ENCODE results near the gene PTPRM.
A peak's percentile ranks its signal among the peaks of the same experiment; 100 is the strongest.
"Not testable (repeated sequence)": the region's sequence is repeated elsewhere in the genome, so short reads cannot be mapped to it uniquely, and the experiment has no call there.

PTPRM gene

GRCh38 chr18:8018701-8019331, 451.7 kb downstream of the PTPRM start:
- no peak for DNase-seq

GRCh38 chr18:8019600-8019999, 452.5 kb downstream of the PTPRM start:
- no peak for DNase-seq

GRCh38 chr18:8020132-8020846, 453.2 kb downstream of the PTPRM start:
- no peak for DNase-seq

DNA sequence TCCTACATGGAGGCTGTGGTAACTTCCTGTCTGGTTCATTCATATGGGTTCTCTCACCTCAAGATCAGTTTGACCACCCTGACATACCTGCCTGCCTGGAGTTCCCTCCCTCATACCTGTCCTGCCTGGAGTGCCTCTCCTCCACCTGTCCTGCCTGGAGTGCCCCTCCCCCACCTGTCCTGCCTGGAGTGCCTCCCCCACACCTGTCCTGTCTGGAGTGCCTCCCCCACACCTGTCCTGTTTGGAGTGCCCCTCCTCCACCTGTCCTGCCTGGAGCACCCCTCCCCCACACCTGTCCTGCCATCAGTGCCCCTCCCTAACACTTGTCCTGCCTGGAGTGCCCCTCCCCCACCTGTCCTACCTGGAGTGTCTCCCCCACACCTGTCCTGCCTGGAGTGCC, 461.9 kb downstream of the PTPRM start:
- DNase-seq, result no peak

DNA sequence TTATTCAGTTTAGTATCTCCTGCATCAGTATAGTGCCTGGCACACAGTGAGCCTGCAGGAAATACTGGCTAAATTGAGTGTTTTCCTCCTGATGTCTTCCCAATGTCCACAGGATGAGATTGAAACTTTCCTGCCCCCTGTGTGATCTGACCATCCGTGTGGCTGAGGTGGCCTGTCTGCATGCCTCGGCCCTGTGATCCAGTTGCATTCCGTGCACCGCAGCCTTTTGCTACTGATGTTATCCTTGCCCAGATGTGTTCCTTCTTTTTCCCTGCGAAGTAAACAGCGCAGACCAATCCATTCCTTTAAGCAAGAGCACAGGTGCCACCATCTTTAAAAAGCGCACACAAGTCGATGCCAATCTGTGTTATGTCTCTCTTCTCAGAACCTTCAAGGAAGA, 462.6 kb downstream of the PTPRM start:
- DNase-seq, result no peak

DNA sequence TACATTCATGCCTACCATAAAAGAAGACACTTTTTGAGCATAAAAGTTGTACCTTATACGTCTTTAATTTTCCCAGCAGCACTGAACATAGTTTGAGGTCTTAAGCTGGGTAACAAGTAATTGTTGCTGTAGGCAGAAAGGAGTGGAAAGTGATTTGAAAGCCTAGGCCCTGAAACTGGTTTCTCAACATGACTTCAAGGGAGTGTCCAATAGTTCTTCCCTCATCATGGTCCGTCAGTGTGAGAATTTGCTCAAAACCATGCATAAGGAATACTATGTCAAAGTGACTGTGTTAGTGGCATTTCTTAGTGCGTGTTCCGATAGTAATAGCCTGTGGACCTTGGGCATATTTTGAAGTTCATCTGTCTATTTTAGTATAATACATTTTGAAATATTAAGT, 463.1 kb downstream of the PTPRM start:
- no peak for DNase-seq

GRCh38 chr18:8031496-8031895, 464.4 kb downstream of the PTPRM start:
- no peak for DNase-seq

DNA sequence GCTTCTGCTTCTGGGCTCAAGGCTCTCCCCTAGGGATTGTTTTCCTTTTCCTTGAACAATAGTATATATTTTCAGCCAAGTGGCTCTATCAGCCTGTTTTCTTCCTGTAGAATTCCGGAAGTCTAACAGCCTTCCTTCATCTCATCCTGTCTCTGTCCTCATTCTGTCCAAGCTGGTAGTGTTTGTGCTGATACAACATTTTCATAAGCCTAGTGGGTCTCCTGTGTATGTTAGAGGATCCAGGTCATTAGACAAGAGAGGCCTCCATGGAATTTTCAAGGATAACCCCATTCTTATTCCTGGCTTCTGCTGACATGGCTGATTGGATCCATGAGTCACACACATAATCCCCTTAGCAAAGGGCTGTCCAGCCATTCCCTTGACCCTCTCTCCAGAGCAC, 467.6 kb downstream of the PTPRM start:
- no peak for DNase-seq

DNA sequence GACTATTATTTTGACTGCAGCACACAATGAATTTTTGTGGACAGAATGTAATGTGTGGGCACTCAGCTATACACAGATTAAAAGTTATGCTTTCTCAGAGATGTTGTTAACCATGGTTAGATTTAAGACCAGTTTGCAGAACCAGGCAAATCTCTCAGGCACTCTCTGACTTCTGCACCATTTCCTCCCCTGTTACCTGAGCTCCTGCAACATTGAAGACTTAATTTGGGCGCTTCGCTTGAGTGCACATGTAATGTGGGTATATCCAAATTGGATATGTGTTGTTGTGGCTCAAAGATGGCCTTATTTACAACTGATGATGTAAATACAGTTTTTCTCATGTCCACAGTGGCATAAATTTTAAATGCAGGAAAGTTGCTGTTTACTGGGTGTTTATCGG, 469.4 kb downstream of the PTPRM start:
- DNase-seq, result no peak

GRCh38 chr18:8037296-8037695, 470.2 kb downstream of the PTPRM start:
- peak; percentile 6 for DNase-seq

DNA sequence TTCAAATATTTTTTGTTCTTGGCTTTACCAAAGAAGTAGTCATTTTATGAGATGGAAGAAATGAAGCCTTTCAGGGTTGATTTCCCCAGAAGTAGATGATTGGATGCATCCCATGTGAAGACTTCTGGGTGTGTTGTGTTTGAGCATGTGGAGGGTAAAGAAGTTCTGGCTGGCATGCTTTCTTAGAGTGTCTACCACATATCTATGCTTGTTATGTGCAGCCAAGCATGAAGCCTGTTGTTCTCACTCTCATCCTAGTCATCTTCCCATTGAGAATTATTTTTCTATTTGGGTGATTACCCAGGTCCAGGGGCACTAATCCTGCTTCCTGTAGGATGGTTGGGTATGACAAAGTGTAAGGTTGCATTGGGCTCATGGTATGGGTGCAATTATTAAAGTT, 472.9 kb downstream of the PTPRM start:
- no peak for DNase-seq

DNA sequence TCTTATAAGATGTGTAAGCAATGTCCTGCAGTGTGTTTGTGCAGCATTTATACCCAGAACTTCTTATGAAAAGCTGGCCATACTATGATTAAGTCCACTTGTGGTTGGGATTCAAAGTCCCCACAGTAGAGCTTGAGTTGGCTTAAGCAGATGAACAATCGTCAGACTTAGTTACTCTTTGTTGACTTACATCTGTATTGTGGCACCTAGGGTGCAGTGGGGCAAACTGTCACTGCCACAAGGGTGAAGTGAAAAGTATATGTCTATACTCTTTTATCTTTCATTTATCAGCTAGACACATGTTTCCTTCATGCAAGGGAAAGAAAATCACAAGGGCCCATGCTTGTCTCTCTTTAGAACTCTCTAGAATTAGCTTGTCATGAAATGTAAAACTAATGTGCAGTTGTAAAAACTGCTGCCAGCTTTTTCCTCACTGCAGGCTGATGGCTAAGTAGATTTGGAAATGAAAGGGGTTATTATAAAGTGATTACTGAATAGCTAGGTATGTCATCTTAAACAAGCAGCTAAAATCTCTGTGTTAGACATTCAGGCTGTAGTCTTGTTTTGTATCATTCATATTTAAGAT, 474.5 kb downstream of the PTPRM start:
- no peak for DNase-seq

GRCh38 chr18:8044004-8044403, 476.9 kb downstream of the PTPRM start:
- no peak for DNase-seq

GRCh38 chr18:8045160-8045883, 478.2 kb downstream of the PTPRM start:
- DNase-seq, result peak; percentile 13

- peak; percentile 23 for DNase-seq
Observed at GRCh38 chr18:8045884-8046281, 478.8 kb downstream of the PTPRM start.

GRCh38 chr18:8046441-8046840, 479.3 kb downstream of the PTPRM start:
- DNase-seq, result no peak

DNA sequence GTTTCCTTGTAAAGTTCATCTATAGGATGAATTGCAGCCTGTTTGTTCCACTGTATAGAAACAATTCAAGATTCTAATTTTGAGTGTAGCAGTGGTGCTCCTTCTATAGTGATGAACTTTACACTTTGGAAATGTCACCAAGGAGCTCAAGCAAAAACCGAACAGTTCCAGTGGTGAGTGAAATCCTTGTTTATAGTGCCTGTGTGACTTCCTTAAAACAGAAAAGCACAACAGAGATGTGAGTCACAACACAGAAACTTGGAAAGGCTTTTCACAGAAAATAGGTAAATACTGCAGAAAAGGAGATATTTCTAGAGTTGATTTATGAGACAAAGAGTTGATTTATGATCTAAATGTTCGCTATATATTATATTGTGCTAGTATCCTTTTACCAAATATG, 482.0 kb downstream of the PTPRM start:
- no peak for DNase-seq

DNA sequence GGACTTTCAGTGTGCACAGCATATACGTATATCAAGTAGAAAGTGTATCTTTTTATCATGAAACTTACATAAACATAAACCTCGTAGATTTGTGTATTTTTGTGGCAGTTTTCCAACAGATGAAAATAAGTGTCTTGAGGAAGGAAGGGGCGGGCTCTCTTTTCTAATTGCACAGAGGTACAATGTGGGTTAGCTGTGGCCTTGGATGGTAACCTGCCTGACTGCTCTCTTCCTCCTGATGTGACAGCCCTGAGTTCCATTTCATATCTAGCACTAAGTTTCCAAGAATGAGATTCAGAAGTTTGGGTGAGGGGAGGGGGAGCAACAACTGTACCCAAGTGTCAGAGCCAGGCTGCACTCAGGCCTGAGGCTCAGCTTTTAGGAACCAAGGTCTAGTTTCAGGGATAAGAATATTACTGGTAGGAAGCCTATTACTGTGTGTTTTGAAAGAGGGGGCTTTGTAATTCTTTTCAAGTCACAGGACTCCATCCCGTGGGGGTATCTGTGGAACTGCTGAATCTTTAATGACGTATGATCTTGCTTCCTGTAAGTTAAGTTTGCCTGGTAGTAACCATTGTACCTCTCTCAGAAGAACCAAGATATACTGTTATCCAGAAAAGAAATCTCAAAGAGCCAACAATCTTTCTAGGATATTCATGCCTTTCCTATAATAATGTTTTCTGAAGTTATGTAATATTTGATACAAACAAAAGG, 483.7 kb downstream of the PTPRM start:
- DNase-seq, result no peak

DNA sequence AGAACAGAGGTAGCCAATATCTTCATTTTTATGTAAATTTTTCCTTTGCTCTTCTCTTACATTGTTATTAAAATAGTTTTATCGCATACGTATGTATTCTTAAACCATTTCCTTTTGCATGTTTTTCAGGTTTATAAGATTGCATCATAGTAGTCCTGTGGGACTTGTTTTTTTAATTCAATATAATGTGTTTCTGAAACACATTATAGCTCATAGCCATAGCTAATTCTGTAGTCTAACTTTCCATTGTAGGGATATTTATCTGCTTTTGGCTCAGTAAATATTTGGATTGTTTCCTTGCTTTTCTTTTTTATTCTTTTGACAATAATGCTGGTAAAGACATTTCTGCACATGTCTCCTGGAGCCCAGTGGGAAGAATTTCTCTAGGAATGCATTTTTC, 484.3 kb downstream of the PTPRM start:
- DNase-seq, result no peak

DNA sequence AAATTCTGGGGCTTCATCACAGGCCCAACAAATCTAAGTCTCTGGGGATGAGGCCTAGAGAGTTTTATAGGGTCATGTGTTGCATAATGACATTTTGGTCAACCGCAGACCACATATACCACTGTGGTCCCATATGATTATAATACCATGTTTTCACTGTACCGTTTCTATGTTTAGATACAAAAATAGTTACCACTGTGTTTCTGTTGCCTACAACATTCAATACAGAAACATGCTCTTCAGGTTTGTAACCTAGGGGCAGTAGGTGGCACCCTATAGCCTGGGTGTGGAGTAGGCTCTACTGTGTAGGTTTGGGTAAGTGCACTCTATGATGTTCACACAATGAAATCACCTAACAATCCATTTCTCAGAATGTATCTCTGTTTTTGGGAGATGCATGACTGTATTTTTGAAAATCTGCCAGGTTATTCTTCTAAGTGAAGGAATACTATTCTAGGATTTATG, 485.2 kb downstream of the PTPRM start:
- peak; percentile 15 for DNase-seq

DNA sequence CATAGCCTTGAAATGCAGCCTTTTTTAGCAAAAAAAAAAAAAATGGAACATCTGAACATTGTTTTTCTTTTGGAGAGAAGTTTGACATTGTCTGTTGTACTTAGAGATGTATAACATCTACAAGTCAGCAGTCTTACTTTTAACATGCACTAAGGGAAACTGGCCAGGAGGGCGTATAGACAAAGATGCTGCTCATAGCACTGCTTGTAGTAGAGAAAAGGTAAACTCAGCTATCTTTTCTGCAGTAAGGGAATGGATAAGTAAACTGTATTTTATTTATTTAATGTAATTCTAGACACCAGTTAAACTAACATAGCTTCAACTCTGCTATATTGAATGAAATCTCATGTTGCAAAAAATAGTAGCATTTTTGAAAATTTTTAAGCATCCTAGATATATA, 489.6 kb downstream of the PTPRM start:
- DNase-seq, result no peak

DNA sequence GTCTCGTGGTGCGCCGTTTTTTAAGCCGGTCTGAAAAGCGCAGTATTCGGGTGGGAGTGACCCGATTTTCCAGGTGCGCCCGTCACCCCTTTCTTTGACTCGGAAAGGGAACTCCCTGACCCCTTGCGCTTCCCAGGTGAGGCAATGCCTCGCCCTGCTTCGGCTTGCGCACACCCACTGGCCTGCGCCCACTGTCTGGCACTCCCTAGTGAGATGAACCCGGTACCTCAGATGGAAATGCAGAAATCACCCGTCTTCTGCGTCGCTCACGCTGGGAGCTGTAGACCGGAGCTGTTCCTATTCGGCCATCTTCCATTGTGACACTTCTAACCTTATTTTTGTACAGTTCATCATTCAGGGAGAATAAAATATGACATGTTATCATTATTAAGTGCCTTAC, 496.0 kb downstream of the PTPRM start:
- not testable (repeated sequence) for DNase-seq

- no peak for DNase-seq
Observed at GRCh38 chr18:8063733-8064132, 496.6 kb downstream of the PTPRM start.

Measured in activated CD4-positive, alpha-beta T cell treated with anti-CD3 and anti-CD28 coated beads, Interleukin-2, Interleukin-6, amounts not matched to agents 100 ng/mL and 50 ng/mL, durations not matched to agents 16 hours and 8 hours (primary cell).